NCI-H82 (cell line): Measurements from ENCODE around the gene MON2.
A peak's percentile ranks its signal among the peaks of the same experiment; 100 is the strongest.
"Not testable (repeated sequence)": the region's sequence is repeated elsewhere in the genome, so short reads cannot be mapped to it uniquely, and the experiment has no call there.

Experiments used
- DNase-seq: peaks from one replicate; lab custom pipeline; 2025; lab: John Stamatoyannopoulos, UW

Gene MON2

GRCh38 chr12:62466594-62467491 is at the start of gene MON2:
MON2 (plus strand) TSS chr12:62466826; CDS start chr12:62467208, 382 bp downstream.
- DNase-seq = peak; percentile 90

GRCh38 chr12:62426089-62426488 is 40.5 kb upstream of the MON2 start:
- no peak for DNase-seq

- DNase-seq = no peak
Measured at GRCh38 chr12:62429457-62429856, 37.2 kb upstream of the MON2 start.

- DNase-seq = peak; percentile 21
Measured at GRCh38 chr12:62434494-62435302, 31.9 kb upstream of the MON2 start.

- DNase-seq = peak; percentile 64
Measured at GRCh38 chr12:62435303-62436163, 31.1 kb upstream of the MON2 start.

GRCh38 chr12:62436164-62436503 is 30.5 kb upstream of the MON2 start:
- no peak for DNase-seq

GRCh38 chr12:62438098-62438692 is 28.4 kb upstream of the MON2 start:
- peak; percentile 64 for DNase-seq

GRCh38 chr12:62446754-62447452 is 19.7 kb upstream of the MON2 start:
- DNase-seq = no peak

- DNase-seq = no peak
Measured at GRCh38 chr12:62448436-62448835, 18.2 kb upstream of the MON2 start.

- DNase-seq = not testable (repeated sequence)
Measured at GRCh38 chr12:62455429-62455828, 11.2 kb upstream of the MON2 start.

- no peak for DNase-seq
Measured at GRCh38 chr12:62458626-62459025, 8.0 kb upstream of the MON2 start.

- DNase-seq = no peak
Measured at GRCh38 chr12:62459976-62460375, 6.7 kb upstream of the MON2 start.

GRCh38 chr12:62461171-62461837 is 5.3 kb upstream of the MON2 start:
- not testable (repeated sequence) for DNase-seq

- not testable (repeated sequence) for DNase-seq
Measured at GRCh38 chr12:62463252-62463651, 3.4 kb upstream of the MON2 start.

- DNase-seq = peak; percentile 55
Measured at GRCh38 chr12:62466018-62466593, 520 bp upstream of the MON2 start.

- no peak for DNase-seq
Measured at GRCh38 chr12:62468397-62468796, 1.8 kb downstream of the MON2 start.

GRCh38 chr12:62468935-62469334 is 2.3 kb downstream of the MON2 start:
- no peak for DNase-seq

GRCh38 chr12:62469704-62470103 is 3.1 kb downstream of the MON2 start:
- DNase-seq = no peak

GRCh38 chr12:62471734-62472133 is 5.1 kb downstream of the MON2 start:
- DNase-seq = no peak

GRCh38 chr12:62472472-62472871 is 5.8 kb downstream of the MON2 start:
- DNase-seq = peak; percentile 91
